Esophagus squamous epithelium (tissue), 4 donors: ENCODE measurements around the gene HELB.

Experiments
- CTCF ChIP-seq, 6 experiments: fragments of 450-650 bp in 4 of 6; fragments of 200-600 bp in 2 of 6; sonication (generic) in 2 of 6; IDR thresholded peaks; one replicate each; pipeline ENCODE4 v1.5.1; 2016 to 2019; ENCODE audit warnings: antibody characterized with exemption in 6 of 6, mild to moderate bottlenecking in 4 of 6, moderate library complexity in 4 of 6
- POLR2A ChIP-seq, 4 donors: fragments of 450-650 bp; IDR thresholded peaks; one replicate each; pipeline ENCODE4 v1.6.1; 2017; ENCODE audit warnings: antibody characterized with exemption in 4 of 4, mild to moderate bottlenecking in 4 of 4, moderate library complexity in 3 of 4

- no peak for TF ChIP-seq CTCF (IDR thresholded peaks at IDR 0.05)
- no peak for TF ChIP-seq POLR2A (IDR thresholded peaks at IDR 0.05)
Measured at GRCh38 chr12:66296176-66296683, 6.1 kb upstream of the HELB start.
